ENCODE measurements around the gene ZNF346. TPM values are rescaled to one million over a fixed set of nuclear protein-coding genes. Genes with fewer than 3 reads are reported as not detected.

ZNF346 gene
- total and polyA plus RNA-seq, 8 donors, result 13.1 to 30.4 (median 26.7) TPM

- Histone ChIP-seq H3K4me1 (peaks cover 6 to 24% of the 10 kb centered on the region in 2 donors), H3K27me3 (no peaks in the 10 kb centered on the region), H3K9me3 (no peaks in the 10 kb centered on the region), H3K36me3 (no peaks in the 10 kb centered on the region), H3K4me3 (peak overlapping the region; percentile 8 to 30), H3K27ac (peak overlapping the region; percentile 21 to 66)
- TF ChIP-seq CTCF (IDR thresholded peaks at IDR 0.05), result no peak
- DNase-seq (peak; percentile 72 to 93 (median 90)), ATAC-seq (peak; percentile 92)
- intact Hi-C loops (cut with DNase I), result no loop called here
These were observed 94.3 kb downstream of the ZNF346 start for GRCh38 chr5:177116631-177117373.

GRCh38 chr5:177117441-177118045 is 95.0 kb downstream of the ZNF346 start:
- H3K27ac ChIP-seq, result no peak overlapping the region

DNA sequence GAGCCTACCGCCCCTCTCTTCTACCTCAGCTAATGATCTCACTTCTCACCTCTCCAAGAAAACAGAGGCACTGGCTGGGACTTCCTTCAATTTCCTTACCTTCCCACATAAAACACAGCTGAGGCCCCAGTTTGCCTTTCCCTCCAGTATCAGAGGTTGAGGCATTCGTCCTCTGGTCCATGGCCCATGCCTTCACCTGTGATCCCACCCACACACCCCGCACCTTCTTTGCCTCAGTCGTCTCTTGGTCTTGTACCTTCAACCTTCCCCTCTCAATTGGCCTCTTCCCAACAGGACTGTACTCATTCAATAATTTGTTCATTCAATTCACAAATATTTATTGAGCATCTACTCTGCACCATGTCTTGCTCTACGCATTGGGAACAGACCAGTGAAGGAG is 100.1 kb downstream of the ZNF346 start:
- Histone ChIP-seq H3K9me3 (no peaks in the 10 kb centered on the region), H3K36me3 (no peaks in the 10 kb centered on the region), H3K27ac (no peak overlapping the region), H3K4me1 (no peaks in the 10 kb centered on the region), H3K4me3 (no peak overlapping the region), H3K27me3 (no peaks in the 10 kb centered on the region)
- no peak for TF ChIP-seq CTCF (IDR thresholded peaks at IDR 0.05)
- DNase-seq, result peak in 1 of 4 donors; percentile 3
- intact Hi-C loops (cut with DNase I), result no loop called here
- ATAC-seq, result no peak

More at GRCh38 chr5:177117441-177118045, 95.0 kb downstream of the ZNF346 start:
- no peak for ATAC-seq
- no peak for TF ChIP-seq CTCF (IDR thresholded peaks at IDR 0.05)
- Histone ChIP-seq H3K36me3 (no peaks in the 10 kb centered on the region), H3K4me1 (peaks cover 6 to 24% of the 10 kb centered on the region in 2 donors), H3K27me3 (no peaks in the 10 kb centered on the region), H3K4me3 (no peak overlapping the region), H3K9me3 (no peaks in the 10 kb centered on the region)
- intact Hi-C loops (cut with DNase I), result no loop called here
- peak in 1 of 4 donors; percentile 42 for DNase-seq

- H3K27ac ChIP-seq, result no peak overlapping the region
- no peaks in the 10 kb centered on the region for H3K9me3 ChIP-seq
- intact Hi-C loops (cut with DNase I), result no loop called here
- no peaks in the 10 kb centered on the region for H3K27me3 ChIP-seq
- ATAC-seq, result no peak
- H3K36me3 ChIP-seq, result no peaks in the 10 kb centered on the region
- no peak for TF ChIP-seq CTCF (IDR thresholded peaks at IDR 0.05)
- peak in 1 of 4 donors; percentile 41 for DNase-seq
- no peak overlapping the region for H3K4me3 ChIP-seq
- peaks cover 0 to 5% of the 10 kb centered on the region in 2 donors for H3K4me1 ChIP-seq
These were observed 101.4 kb downstream of the ZNF346 start for GRCh38 chr5:177123789-177124485.

- Histone ChIP-seq H3K27me3 (no peaks in the 10 kb centered on the region), H3K4me1 (peaks cover 0 to 5% of the 10 kb centered on the region in 2 donors), H3K36me3 (no peaks in the 10 kb centered on the region), H3K9me3 (no peaks in the 10 kb centered on the region), H3K4me3 (no peak overlapping the region), H3K27ac (no peak overlapping the region)
- no peak for ATAC-seq
- TF ChIP-seq CTCF (IDR thresholded peaks at IDR 0.05), result no peak
- peak in 1 of 4 donors; percentile 2 for DNase-seq
- intact Hi-C loops (cut with DNase I), result no loop called here
These were observed 102.0 kb downstream of the ZNF346 start for GRCh38 chr5:177124486-177124991.
